Endothelial cell of umbilical vein (primary cell): Measurements from ENCODE around the gene C11orf87.

Experiments
- EZH2 ChIP-seq: IDR thresholded peaks from 2 replicates; pipeline ENCODE4 v1.6.1; 2012; ENCODE audit warnings: borderline replicate concordance, low read depth, mild to moderate bottlenecking, moderate library complexity, low read length, inconsistent platforms; ENCODE audit not compliant: severe bottlenecking
- FOS ChIP-seq: IDR thresholded peaks from 2 replicates; pipeline ENCODE4 v1.6.1; 2011; ENCODE audit warnings: mild to moderate bottlenecking, low read length, moderate library complexity, borderline replicate concordance; ENCODE audit not compliant: insufficient read depth
- JUN ChIP-seq: IDR thresholded peaks from 2 replicates; pipeline ENCODE4 v1.6.1; 2011; ENCODE audit warnings: borderline replicate concordance, low read depth; ENCODE audit not compliant: insufficient read length, insufficient read depth
- MYC ChIP-seq: IDR thresholded peaks from one replicate; pipeline ENCODE4 v1.6.1; 2011; ENCODE audit warnings: mild to moderate bottlenecking, low read depth, low read length
- POLR2A ChIP-seq: IDR thresholded peaks from 2 replicates; pipeline ENCODE4 v1.6.1; 2012; ENCODE audit warnings: low read depth, mild to moderate bottlenecking, control low read depth, low read length
- POLR2AphosphoS5 ChIP-seq: IDR thresholded peaks from 2 replicates; pipeline ENCODE4 v1.6.1; 2012; ENCODE audit warnings: low read depth, mild to moderate bottlenecking, control low read depth, low read length, moderate library complexity; ENCODE audit not compliant: insufficient read depth
- TF ChIP-seq, protein P1 (sequence below), 2 donors: IDR thresholded peaks; 1 replicate in 1 of 2; 2 replicates in 1 of 2; pipeline ENCODE4 v1.5.1; 2011; ENCODE audit warnings: low read length in 2 of 2, mild to moderate bottlenecking in 2 of 2, moderate library complexity in 2 of 2, control low read depth in 1 of 2, inconsistent platforms in 1 of 2, low read depth in 1 of 2; ENCODE audit not compliant: insufficient read depth in 1 of 2; ENCODE audit errors: extremely low read depth in 1 of 2
- TF ChIP-seq, protein P2 (sequence below): IDR thresholded peaks from 2 replicates; pipeline ENCODE4 v1.6.1; 2011; ENCODE audit not compliant: insufficient read depth, insufficient read length

GRCh38 chr11:109425554-109425953 lies 3.6 kb downstream of the C11orf87 start:
- TF ChIP-seq, protein P1, sequence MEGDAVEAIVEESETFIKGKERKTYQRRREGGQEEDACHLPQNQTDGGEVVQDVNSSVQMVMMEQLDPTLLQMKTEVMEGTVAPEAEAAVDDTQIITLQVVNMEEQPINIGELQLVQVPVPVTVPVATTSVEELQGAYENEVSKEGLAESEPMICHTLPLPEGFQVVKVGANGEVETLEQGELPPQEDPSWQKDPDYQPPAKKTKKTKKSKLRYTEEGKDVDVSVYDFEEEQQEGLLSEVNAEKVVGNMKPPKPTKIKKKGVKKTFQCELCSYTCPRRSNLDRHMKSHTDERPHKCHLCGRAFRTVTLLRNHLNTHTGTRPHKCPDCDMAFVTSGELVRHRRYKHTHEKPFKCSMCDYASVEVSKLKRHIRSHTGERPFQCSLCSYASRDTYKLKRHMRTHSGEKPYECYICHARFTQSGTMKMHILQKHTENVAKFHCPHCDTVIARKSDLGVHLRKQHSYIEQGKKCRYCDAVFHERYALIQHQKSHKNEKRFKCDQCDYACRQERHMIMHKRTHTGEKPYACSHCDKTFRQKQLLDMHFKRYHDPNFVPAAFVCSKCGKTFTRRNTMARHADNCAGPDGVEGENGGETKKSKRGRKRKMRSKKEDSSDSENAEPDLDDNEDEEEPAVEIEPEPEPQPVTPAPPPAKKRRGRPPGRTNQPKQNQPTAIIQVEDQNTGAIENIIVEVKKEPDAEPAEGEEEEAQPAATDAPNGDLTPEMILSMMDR (IDR thresholded peaks at IDR 0.05; ENCODE audit: extremely low read depth in 1 of 2, insufficient read depth in 1 of 2, low read depth in 1 of 2, low read length in 2 of 2) = no peak
- TF ChIP-seq POLR2A (no peak), EZH2 (no peak), POLR2AphosphoS5 (no peak), MYC (no peak), FOS (no peak), JUN (no peak)
- TF ChIP-seq, protein P2, sequence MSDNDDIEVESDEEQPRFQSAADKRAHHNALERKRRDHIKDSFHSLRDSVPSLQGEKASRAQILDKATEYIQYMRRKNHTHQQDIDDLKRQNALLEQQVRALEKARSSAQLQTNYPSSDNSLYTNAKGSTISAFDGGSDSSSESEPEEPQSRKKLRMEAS = no peak
